Chondrocyte (in vitro differentiated cells): ENCODE results near the gene HMCN2. TPM values are rescaled to one million over a fixed set of nuclear protein-coding genes. Genes with fewer than 3 reads are reported as not detected.

Experiments
- DNase-seq: peaks from one replicate; pipeline ENCODE4 v3.0.0; 2021; ENCODE audit warnings: mixed read lengths, low spot score
- H3K27ac Mint-ChIP-seq: one replicate; pipeline ENCODE4 v1.8.0; 2021; ENCODE audit warnings: mild to moderate bottlenecking, moderate library complexity, mixed read lengths; ENCODE audit not compliant: unreplicated experiment
- H3K27me3 Mint-ChIP-seq: 2 replicates; pipeline ENCODE4 v1.8.0; 2021; ENCODE audit warnings: low read depth, mixed read lengths
- H3K36me3 Mint-ChIP-seq: 2 replicates; pipeline ENCODE4 v1.8.0; 2021; ENCODE audit warnings: low read depth, mixed read lengths
- H3K4me1 Mint-ChIP-seq: 2 replicates; pipeline ENCODE4 v1.8.0; 2021; ENCODE audit warnings: low read depth, mild to moderate bottlenecking, mixed read lengths
- H3K4me3 Mint-ChIP-seq: one replicate; pipeline ENCODE4 v1.8.0; 2021; ENCODE audit warnings: mild to moderate bottlenecking, moderate library complexity, mixed read lengths; ENCODE audit not compliant: unreplicated experiment
- H3K9me3 Mint-ChIP-seq: 2 replicates; pipeline ENCODE4 v1.8.0; 2021; ENCODE audit warnings: low read depth, mixed read lengths
- total RNA-seq: library from RNA; stranded (reverse); gene quantifications from 3 replicates; pipeline ENCODE4 v1.2.1, GENCODE V29; 2021
- TF ChIP-seq, protein P1 (sequence below): fragments of 200-600 bp; sonication (generic); IDR thresholded peaks from 2 replicates; pipeline ENCODE4 v1.5.0; 2021; ENCODE audit warnings: antibody characterized with exemption, mild to moderate bottlenecking, moderate library complexity

HMCN2 gene
- total RNA-seq, 1 donor from 2014 or later = 0.05 TPM

DNA sequence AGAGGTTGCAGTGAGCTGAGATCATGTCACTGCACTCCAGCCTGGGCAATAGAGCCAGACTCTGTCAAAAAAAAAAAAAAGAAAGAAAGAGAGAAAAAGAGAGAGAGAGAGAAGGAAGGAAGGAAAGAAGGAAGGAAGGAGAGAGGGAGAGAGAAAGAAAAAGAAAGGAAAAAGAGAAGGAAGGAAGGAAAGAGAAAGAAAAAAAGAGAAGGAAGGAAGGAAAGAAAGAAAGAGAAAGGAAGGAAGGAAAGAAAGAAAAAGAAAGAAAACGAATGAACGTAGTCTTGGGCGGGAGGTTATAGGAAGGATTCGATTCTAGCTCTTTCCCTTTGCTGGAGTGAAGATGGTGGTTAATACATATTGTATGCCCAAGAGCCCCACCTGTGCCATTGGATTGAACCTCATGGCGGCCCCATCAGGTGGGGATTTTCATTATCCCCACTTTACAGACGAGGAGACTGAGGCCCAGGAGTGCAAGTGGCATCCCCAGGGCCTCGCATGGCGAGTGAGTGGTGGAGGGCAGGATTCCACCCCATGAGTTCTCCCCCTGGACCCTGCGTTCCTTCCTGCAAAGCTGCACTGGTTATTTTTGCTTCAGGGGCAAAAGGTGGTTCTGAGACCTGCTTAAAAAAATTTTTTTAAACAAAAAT lies 98.3 kb downstream of the HMCN2 start:
- Mint-ChIP-seq H3K4me3 (no peak overlapping the region), H3K36me3 (no peaks in the 10 kb centered on the region), H3K27ac (peak overlapping the region; percentile 49), H3K4me1 (no peaks in the 10 kb centered on the region), H3K27me3 (peaks cover 26% of the 10 kb centered on the region), H3K9me3 (no peaks in the 10 kb centered on the region)
- DNase-seq = no peak
- TF ChIP-seq, protein P1, sequence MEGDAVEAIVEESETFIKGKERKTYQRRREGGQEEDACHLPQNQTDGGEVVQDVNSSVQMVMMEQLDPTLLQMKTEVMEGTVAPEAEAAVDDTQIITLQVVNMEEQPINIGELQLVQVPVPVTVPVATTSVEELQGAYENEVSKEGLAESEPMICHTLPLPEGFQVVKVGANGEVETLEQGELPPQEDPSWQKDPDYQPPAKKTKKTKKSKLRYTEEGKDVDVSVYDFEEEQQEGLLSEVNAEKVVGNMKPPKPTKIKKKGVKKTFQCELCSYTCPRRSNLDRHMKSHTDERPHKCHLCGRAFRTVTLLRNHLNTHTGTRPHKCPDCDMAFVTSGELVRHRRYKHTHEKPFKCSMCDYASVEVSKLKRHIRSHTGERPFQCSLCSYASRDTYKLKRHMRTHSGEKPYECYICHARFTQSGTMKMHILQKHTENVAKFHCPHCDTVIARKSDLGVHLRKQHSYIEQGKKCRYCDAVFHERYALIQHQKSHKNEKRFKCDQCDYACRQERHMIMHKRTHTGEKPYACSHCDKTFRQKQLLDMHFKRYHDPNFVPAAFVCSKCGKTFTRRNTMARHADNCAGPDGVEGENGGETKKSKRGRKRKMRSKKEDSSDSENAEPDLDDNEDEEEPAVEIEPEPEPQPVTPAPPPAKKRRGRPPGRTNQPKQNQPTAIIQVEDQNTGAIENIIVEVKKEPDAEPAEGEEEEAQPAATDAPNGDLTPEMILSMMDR = no peak

DNA sequence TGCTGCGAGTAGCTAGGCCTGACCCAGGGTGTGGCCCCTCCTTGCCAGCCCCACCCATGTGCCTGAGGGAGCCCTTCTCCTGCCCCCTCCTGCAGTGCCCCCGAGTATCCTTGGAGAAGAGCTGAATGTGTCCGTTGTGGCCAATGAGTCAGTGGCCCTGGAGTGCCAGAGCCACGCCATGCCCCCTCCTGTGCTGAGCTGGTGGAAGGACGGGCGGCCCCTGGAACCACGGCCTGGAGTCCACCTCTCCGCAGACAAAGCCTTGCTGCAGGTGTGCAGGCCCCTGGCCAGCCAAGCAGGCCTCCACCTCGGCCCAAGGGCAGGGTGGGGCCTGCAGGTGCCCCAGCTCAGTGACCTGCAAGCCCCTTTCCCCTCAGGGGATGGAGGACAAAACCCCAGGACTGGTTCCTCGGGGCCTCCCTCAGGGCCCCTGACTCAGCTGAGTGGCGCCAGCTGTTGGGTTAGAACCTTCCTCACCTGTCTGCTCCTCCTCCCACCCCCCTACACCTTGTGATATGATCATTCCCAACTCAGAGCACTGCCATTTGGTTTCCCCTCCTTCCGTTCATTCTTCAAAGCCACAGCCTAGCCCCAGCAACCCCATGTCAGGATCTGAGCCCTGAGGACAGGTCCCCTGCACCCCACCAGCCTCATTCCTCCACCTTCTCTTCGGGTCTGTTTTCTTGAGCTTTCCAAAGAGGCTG lies 99.2 kb downstream of the HMCN2 start:
- H3K9me3 Mint-ChIP-seq = no peaks in the 10 kb centered on the region
- TF ChIP-seq, protein P1 = no peak
- H3K27me3 Mint-ChIP-seq = peaks cover 18% of the 10 kb centered on the region
- DNase-seq = no peak
- no peaks in the 10 kb centered on the region for H3K36me3 Mint-ChIP-seq
- H3K27ac Mint-ChIP-seq = no peak overlapping the region
- H3K4me1 Mint-ChIP-seq = no peaks in the 10 kb centered on the region
- H3K4me3 Mint-ChIP-seq = no peak overlapping the region

DNA sequence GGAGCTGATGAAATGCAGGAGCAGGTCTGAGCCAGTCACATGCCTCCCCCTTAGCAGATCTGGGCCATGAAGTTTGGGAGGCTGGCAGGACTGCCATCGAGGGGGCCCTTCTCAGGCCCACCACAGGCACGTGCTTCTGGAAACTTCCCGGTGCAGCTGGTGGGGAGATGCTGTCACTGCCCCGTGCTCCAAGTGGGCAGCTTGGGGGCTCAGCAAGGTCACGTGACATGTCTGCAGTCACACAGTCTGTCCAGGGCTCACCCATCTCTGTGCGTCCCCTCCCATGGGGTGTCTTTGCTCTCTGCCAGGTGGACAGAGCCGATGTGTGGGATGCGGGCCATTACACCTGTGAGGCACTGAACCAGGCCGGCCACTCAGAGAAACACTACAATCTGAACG lies 99.8 kb downstream of the HMCN2 start:
- no peak overlapping the region for H3K27ac Mint-ChIP-seq
- H3K27me3 Mint-ChIP-seq = peaks cover 17% of the 10 kb centered on the region
- no peak overlapping the region for H3K4me3 Mint-ChIP-seq
- no peaks in the 10 kb centered on the region for H3K9me3 Mint-ChIP-seq
- no peaks in the 10 kb centered on the region for H3K36me3 Mint-ChIP-seq
- no peaks in the 10 kb centered on the region for H3K4me1 Mint-ChIP-seq
- no peak for DNase-seq
- TF ChIP-seq, protein P1 = no peak

DNA sequence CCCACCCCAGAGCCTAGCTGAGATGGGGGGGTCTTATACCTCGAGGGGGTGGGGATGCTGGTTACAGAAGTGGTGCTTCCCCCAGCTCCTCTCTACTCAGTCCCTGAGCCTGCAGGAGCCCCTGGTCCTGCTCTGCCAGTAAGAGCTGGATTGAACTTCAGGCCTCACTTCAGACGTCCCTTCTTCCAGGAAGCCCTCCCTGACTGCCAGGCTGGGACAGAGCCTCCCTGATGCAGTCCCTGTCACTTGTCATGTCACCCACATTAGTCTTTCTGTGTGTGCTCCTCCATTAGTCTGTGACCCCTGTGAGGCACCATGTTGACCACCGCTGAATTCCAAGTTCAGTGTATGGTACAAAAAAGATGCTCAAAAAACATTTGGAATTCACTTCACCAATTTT lies 100.5 kb downstream of the HMCN2 start:
- H3K27ac Mint-ChIP-seq = no peak overlapping the region
- H3K36me3 Mint-ChIP-seq = no peaks in the 10 kb centered on the region
- TF ChIP-seq, protein P1 = no peak
- no peak for DNase-seq
- peaks cover 13% of the 10 kb centered on the region for H3K27me3 Mint-ChIP-seq
- no peaks in the 10 kb centered on the region for H3K9me3 Mint-ChIP-seq
- H3K4me3 Mint-ChIP-seq = no peak overlapping the region
- no peaks in the 10 kb centered on the region for H3K4me1 Mint-ChIP-seq

DNA sequence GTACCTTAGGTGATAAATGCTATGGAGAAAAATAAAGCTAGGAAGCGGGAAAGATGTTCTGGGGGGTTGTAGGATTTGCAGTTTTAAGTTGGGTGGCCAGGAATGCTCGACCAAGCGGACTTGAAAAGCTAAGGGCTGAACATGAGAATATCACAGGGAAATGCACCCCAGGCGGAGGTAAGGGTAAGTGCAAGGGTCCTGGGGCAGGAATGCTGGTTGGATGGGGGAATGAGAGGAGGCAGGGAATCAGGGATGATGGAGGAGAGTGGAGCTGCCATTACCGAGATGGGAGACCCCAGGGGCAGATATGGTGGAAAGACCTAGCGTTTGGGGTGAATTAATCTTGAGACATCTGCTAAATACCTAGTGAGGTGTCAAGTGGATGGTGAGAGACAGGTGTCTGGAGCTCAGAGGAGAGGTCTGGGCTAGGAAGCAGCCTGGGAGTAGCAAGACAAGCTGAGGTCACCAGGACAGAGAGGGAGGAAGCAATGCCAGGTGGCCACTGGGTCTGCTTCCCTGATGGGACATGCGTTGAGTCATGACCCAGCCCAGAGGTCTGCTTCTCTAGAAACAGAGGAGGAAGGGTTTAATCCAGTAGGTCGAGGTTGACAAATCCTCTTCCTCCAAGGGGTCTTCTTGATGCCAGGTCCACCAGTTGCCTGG lies 101.5 kb downstream of the HMCN2 start:
- Mint-ChIP-seq H3K4me1 (no peaks in the 10 kb centered on the region), H3K9me3 (no peaks in the 10 kb centered on the region), H3K4me3 (no peak overlapping the region), H3K36me3 (no peaks in the 10 kb centered on the region), H3K27ac (no peak overlapping the region), H3K27me3 (peaks cover 14% of the 10 kb centered on the region)
- no peak for DNase-seq
- TF ChIP-seq, protein P1 = no peak
